H1 (cell line): Measurements from ENCODE around the gene CEBPA. TPM values are rescaled to one million over a fixed set of nuclear protein-coding genes. Genes with fewer than 3 reads are reported as not detected.

Source experiments
- CHD7 ChIP-seq: fragments of 300-600 bp; sonication (generic); IDR thresholded peaks from 2 replicates; pipeline ENCODE4 v1.7.1; 2012; ENCODE audit warnings: low read length, moderate library complexity, mild to moderate bottlenecking, inconsistent platforms; ENCODE audit not compliant: insufficient replicate concordance
- JUN ChIP-seq: IDR thresholded peaks from 2 replicates; pipeline ENCODE4 v1.6.1; 2011; ENCODE audit warnings: low read depth, mild to moderate bottlenecking, improper control_type of control experiment, low read length
- NANOG ChIP-seq: IDR thresholded peaks from 2 replicates; pipeline ENCODE4 v1.6.1; 2011; ENCODE audit warnings: low read length, low read depth, mild to moderate bottlenecking, inconsistent platforms; ENCODE audit not compliant: insufficient read depth, poor library complexity, severe bottlenecking
- RNF2 ChIP-seq: fragments of 200-900, 300-1000 bp; sonication (generic); IDR thresholded peaks from 2 replicates; pipeline ENCODE4 v1.7.1; 2016; ENCODE audit warnings: borderline replicate concordance, low read depth, mild to moderate bottlenecking, antibody characterized with exemption, low read length; ENCODE audit not compliant: poor library complexity, severe bottlenecking; ENCODE audit errors: missing control alignments
- polyA plus RNA-seq, 7 experiments: library from polyadenylated mRNA; depleted of rRNA in 3 of 7; stranded (reverse) in 5 of 7; unstranded in 2 of 7; fragments of >200 nt in 5 of 7; fragments of 200-250 nt in 2 of 7; gene quantifications; 1 replicate in 5 of 7; 2 replicates in 1 of 7; 4 replicates in 1 of 7; pipeline versions ENCODE4 v1.2.1 to v1.2.3, GENCODE V29; 2011 to 2013; ENCODE audit warnings: missing spikeins in 2 of 7, mixed read lengths in 2 of 7
- total RNA-seq: library from RNA; stranded (reverse); fragmentation: NEBNext Ultra II Directional; extraction: Animal tissue kit (Norgen Biotek cat#: 25700); gene quantifications from 2 replicates; pipeline ENCODE4 v1.2.1, GENCODE V29; 2021

CEBPA gene
- total and polyA plus RNA-seq, 2 of the 8 experiments (the other 6 are each of a cell fraction or from before 2014, with no cell fraction given): 2.0 to 2.7 TPM

GRCh38 chr19:33284146-33284643 is 18.1 kb downstream of the CEBPA start (continued):
- TF ChIP-seq RNF2: no peak
- no peak for TF ChIP-seq JUN
- no peak for TF ChIP-seq CHD7
- TF ChIP-seq NANOG: no peak
